Lower leg skin (tissue), 3 donors: ENCODE data around the gene UNC5C.

Source experiments
- CTCF ChIP-seq, 3 donors: fragments of 450-650 bp; IDR thresholded peaks; one replicate each; pipeline ENCODE4 v1.5.1; 2016; ENCODE audit warnings: antibody characterized with exemption in 3 of 3, mild to moderate bottlenecking in 3 of 3, moderate library complexity in 2 of 3
- POLR2A ChIP-seq, 2 donors: fragments of 450-650 bp; IDR thresholded peaks; one replicate each; pipeline ENCODE4 v1.6.1; 2016 to 2017; ENCODE audit warnings: antibody characterized with exemption in 2 of 2, mild to moderate bottlenecking in 1 of 2, moderate library complexity in 1 of 2

- TF ChIP-seq CTCF (IDR thresholded peaks at IDR 0.05) (no peak), POLR2A (IDR thresholded peaks at IDR 0.05) (no peak)
Observed at GRCh38 chr4:95466791-95467190, 82.0 kb downstream of the UNC5C start.
